ENCODE data around the gene MAFB. TPM values are rescaled to one million over a fixed set of nuclear protein-coding genes. Genes with fewer than 3 reads are reported as not detected.

Gene MAFB
- total RNA-seq, 4 donors from 2014 or later = 36.2 to 61.7 (median 39.6) TPM

GRCh38 chr20:40657526-40657925 lies 31.5 kb downstream of the MAFB start:
- Histone ChIP-seq H3K27me3 (no peaks in the 10 kb centered on the region), H3K4me1 (no peaks in the 10 kb centered on the region), H3K4me3 (no peak overlapping the region), H3K36me3 (no peaks in the 10 kb centered on the region), H3K9me3 (no peaks in the 10 kb centered on the region), H3K27ac (peak overlapping the region in 1 of 4 donors; percentile 29)
- WGBS, 2 donors = 70 to 81% methylated on average over 4 of the region's 4 CpGs
- TF ChIP-seq POLR2A (IDR thresholded peaks at IDR 0.05) (no peak), CTCF (IDR thresholded peaks at IDR 0.05) (no peak)
- no peak for DNase-seq
- intact Hi-C loops (cut with DNase I) = no loop called here

GRCh38 chr20:40655451-40655850 lies 33.6 kb downstream of the MAFB start:
- H3K36me3 ChIP-seq = no peaks in the 10 kb centered on the region
- intact Hi-C loops (cut with DNase I) = no loop called here
- TF ChIP-seq CTCF (IDR thresholded peaks at IDR 0.05) (no peak), POLR2A (IDR thresholded peaks at IDR 0.05) (no peak)
- no peak overlapping the region for H3K27ac ChIP-seq
- WGBS, 2 donors = 87% methylated on average over 6 of the region's 6 CpGs
- no peaks in the 10 kb centered on the region for H3K4me1 ChIP-seq
- no peak overlapping the region for H3K4me3 ChIP-seq
- H3K27me3 ChIP-seq = no peaks in the 10 kb centered on the region
- no peaks in the 10 kb centered on the region for H3K9me3 ChIP-seq
- no peak for DNase-seq

GRCh38 chr20:40654876-40655275 lies 34.2 kb downstream of the MAFB start:
- no peak for TF ChIP-seq CTCF (IDR thresholded peaks at IDR 0.05)
- TF ChIP-seq POLR2A (IDR thresholded peaks at IDR 0.05) = no peak
- 41 to 48% methylated on average over 4 of the region's 4 CpGs for WGBS, 2 donors
- Histone ChIP-seq H3K27ac (no peak overlapping the region), H3K27me3 (no peaks in the 10 kb centered on the region), H3K4me1 (no peaks in the 10 kb centered on the region), H3K9me3 (no peaks in the 10 kb centered on the region), H3K4me3 (no peak overlapping the region), H3K36me3 (no peaks in the 10 kb centered on the region)
- no peak for DNase-seq
- intact Hi-C loops (cut with DNase I) = no loop called here

GRCh38 chr20:40652441-40652987 lies 36.5 kb downstream of the MAFB start:
- Histone ChIP-seq H3K27ac (no peak overlapping the region), H3K4me1 (peaks cover 0 to 7% (median 6%) of the 10 kb centered on the region in 3 donors), H3K4me3 (no peak overlapping the region), H3K27me3 (peaks cover 0 to 2% (median 0%) of the 10 kb centered on the region in 4 donors), H3K36me3 (no peaks in the 10 kb centered on the region), H3K9me3 (no peaks in the 10 kb centered on the region)
- TF ChIP-seq CTCF (IDR thresholded peaks at IDR 0.05) = no peak
- no peak for TF ChIP-seq POLR2A (IDR thresholded peaks at IDR 0.05)
- intact Hi-C loops (cut with DNase I) = no loop called here
- no peak for DNase-seq
- 67 to 79% methylated on average over 3 to 6 of the region's 8 CpGs for WGBS, 2 donors

GRCh38 chr20:40651151-40651550 lies 37.9 kb downstream of the MAFB start:
- H3K27me3 ChIP-seq = peaks cover 0 to 13% (median 0%) of the 10 kb centered on the region in 4 donors
- intact Hi-C loops (cut with DNase I) = no loop called here
- DNase-seq = no peak
- no peak overlapping the region for H3K4me3 ChIP-seq
- H3K27ac ChIP-seq = no peak overlapping the region
- no peaks in the 10 kb centered on the region for H3K9me3 ChIP-seq
- H3K36me3 ChIP-seq = no peaks in the 10 kb centered on the region
- TF ChIP-seq CTCF (IDR thresholded peaks at IDR 0.05) (no peak), POLR2A (IDR thresholded peaks at IDR 0.05) (no peak)
- 41 to 56% methylated on average over 2 of the region's 2 CpGs for WGBS, 2 donors
- peaks cover 0 to 7% (median 6%) of the 10 kb centered on the region in 3 donors for H3K4me1 ChIP-seq
